ENCODE data around the gene NPAS3. TPM values are rescaled to one million over a fixed set of nuclear protein-coding genes. Genes with fewer than 3 reads are reported as not detected.
A peak's percentile ranks its signal among the peaks of the same experiment; 100 is the strongest.

The NPAS3 gene
- total RNA-seq, 1 experiment from 2014 or later, result 1.9 TPM

DNA sequence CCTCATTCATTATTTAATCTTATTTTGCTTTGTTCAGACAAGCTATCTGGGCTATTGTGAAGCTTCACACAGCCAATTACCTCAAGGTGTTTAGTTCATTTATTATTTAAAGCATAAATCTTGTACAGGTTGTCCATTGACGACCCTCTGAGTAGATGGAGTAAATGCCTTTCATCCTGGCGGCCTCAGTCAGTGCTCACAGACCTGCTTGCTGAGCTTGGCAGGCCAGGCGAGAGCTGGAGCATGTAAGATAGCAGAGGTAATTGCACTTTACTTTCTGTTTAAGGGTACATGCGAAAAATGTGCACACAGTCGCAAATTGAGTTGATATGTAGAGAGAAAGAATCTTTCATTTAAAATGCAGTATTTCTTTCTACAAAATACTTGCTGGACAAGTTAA is 224.4 kb downstream of the NPAS3 start:
- Histone ChIP-seq H3K36me3 (no peaks in the 10 kb centered on the region), H3K9me3 (no peaks in the 10 kb centered on the region), H3K27me3 (no peaks in the 10 kb centered on the region), H3K4me3 (no peak overlapping the region)
- DNase-seq, result no peak

DNA sequence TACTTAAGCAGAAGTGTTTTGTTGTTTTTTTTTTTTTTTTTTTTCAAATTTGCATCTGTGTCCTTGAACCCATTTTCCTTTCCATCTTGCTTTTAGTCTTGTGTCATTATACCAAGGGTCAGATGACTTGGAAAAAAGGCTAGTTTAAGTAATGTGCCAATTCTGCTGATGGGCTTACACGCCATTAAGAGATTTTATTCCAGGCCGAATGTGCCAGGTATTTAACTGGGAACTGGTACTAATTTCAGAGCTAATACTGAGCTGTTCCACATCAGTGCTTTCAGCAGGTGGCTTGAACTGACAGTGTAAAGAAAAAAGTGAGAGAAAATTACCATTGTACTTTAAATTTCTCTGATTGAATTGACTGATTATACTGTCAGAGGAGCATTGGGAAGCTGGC is 224.9 kb downstream of the NPAS3 start:
- H3K36me3 ChIP-seq, result no peaks in the 10 kb centered on the region
- DNase-seq, result no peak
- H3K4me3 ChIP-seq, result no peak overlapping the region
- no peaks in the 10 kb centered on the region for H3K27me3 ChIP-seq
- no peaks in the 10 kb centered on the region for H3K9me3 ChIP-seq

GRCh38 chr14:33165144-33165925 is 226.7 kb downstream of the NPAS3 start:
- DNase-seq, result peak; percentile 32
- Histone ChIP-seq H3K4me3 (no peak overlapping the region), H3K9me3 (no peaks in the 10 kb centered on the region), H3K36me3 (no peaks in the 10 kb centered on the region), H3K27me3 (no peaks in the 10 kb centered on the region)

- Histone ChIP-seq H3K36me3 (no peaks in the 10 kb centered on the region), H3K27me3 (no peaks in the 10 kb centered on the region), H3K4me3 (no peak overlapping the region), H3K9me3 (no peaks in the 10 kb centered on the region)
- no peak for DNase-seq
Measured at GRCh38 chr14:33165926-33166289, 227.2 kb downstream of the NPAS3 start.

DNA sequence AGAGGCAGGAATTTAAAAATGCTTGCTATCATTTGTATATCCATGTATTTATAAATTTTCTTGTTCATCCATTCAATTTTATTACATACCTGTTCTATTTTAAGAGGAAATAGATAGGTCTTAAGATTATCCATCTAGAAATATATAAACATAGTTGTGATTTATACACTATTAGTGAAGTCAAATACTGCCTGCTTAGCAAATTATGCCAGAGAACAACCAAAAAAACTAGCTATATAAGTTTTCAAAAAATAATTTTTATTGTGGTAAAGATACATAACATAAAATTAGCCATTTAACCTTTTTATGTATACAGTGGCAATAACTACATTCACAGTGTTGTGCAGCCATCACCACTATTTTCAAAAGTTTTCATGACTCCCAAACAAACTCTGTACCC is 237.3 kb downstream of the NPAS3 start:
- H3K9me3 ChIP-seq, result no peaks in the 10 kb centered on the region
- DNase-seq, result no peak
- no peak overlapping the region for H3K4me3 ChIP-seq
- no peaks in the 10 kb centered on the region for H3K36me3 ChIP-seq
- no peaks in the 10 kb centered on the region for H3K27me3 ChIP-seq

DNA sequence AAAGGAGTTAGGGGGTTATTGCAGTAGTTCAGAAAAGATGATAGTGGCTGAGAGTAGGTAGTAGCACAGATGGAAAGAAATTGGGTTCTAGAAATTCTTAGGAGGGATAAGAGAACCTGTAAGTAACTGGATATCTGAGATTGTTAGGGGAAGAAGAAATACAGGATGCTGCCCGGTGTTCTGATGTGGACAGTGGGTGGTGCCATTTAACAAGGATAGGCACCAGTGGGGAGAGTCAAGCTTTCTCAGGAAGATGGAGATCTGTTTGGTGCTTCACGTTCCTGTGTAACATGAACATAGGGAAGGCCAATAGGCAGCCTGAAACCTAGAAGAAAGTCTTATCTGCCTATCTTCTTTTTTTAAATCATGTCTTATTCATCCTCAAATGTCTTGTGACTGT is 245.9 kb downstream of the NPAS3 start:
- no peak overlapping the region for H3K4me3 ChIP-seq
- no peaks in the 10 kb centered on the region for H3K9me3 ChIP-seq
- no peaks in the 10 kb centered on the region for H3K36me3 ChIP-seq
- H3K27me3 ChIP-seq, result no peaks in the 10 kb centered on the region
- no peak for DNase-seq

DNA sequence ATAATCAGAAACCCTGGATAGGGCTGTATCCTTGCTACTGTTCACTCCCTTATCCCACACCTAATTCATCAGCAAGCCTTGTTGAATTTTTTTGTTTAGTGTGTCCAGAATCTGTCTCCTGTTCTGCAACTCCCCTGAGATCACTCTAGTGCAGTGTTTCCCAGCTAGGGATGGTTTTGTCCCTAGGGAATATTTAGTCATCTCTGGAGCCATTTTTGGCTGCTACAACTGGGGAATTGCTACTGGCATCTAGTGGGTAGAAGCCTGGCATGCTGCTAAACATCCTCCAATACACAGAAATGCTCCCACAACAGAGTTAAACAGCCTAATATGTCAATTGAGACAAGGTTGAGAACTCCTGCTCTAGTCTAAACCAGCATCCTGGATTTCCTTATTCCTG is 248.0 kb downstream of the NPAS3 start:
- H3K4me3 ChIP-seq, result no peak overlapping the region
- no peaks in the 10 kb centered on the region for H3K36me3 ChIP-seq
- DNase-seq, result no peak
- H3K27me3 ChIP-seq, result no peaks in the 10 kb centered on the region
- H3K9me3 ChIP-seq, result no peaks in the 10 kb centered on the region

GRCh38 chr14:33188880-33189279 is 250.2 kb downstream of the NPAS3 start:
- no peaks in the 10 kb centered on the region for H3K9me3 ChIP-seq
- no peak for DNase-seq
- H3K27me3 ChIP-seq, result no peaks in the 10 kb centered on the region
- H3K4me3 ChIP-seq, result no peak overlapping the region
- no peaks in the 10 kb centered on the region for H3K36me3 ChIP-seq

DNA sequence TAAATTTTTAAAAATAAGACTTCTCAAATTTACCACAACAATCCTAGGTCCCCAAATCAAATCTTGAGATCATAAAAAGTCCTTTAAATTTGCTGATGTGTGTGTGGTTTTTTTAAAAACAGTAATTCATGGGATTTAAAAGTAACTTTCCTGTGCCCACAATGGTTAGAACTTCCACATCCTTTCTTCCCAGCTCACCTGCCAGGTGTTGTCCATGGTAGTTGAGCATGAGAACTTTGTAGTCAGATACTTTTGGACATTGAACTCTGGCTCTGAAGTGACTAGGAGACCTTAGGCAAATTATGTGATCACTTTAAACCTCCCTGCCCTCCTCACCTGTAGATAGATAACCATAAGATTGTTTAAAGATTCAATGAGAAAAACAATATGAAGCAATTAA is 253.2 kb downstream of the NPAS3 start:
- Histone ChIP-seq H3K27me3 (no peaks in the 10 kb centered on the region), H3K4me3 (no peak overlapping the region), H3K9me3 (no peaks in the 10 kb centered on the region), H3K36me3 (no peaks in the 10 kb centered on the region)
- no peak for DNase-seq

- Histone ChIP-seq H3K9me3 (no peaks in the 10 kb centered on the region), H3K36me3 (no peaks in the 10 kb centered on the region), H3K27me3 (no peaks in the 10 kb centered on the region), H3K4me3 (no peak overlapping the region)
- no peak for DNase-seq
Measured at GRCh38 chr14:33194551-33194950, 255.9 kb downstream of the NPAS3 start.

- Histone ChIP-seq H3K9me3 (no peaks in the 10 kb centered on the region), H3K36me3 (no peaks in the 10 kb centered on the region), H3K4me3 (no peak overlapping the region), H3K27me3 (no peaks in the 10 kb centered on the region)
- no peak for DNase-seq
Measured at GRCh38 chr14:33198684-33199083, 260.0 kb downstream of the NPAS3 start.

GRCh38 chr14:33201116-33201515 is 262.4 kb downstream of the NPAS3 start:
- Histone ChIP-seq H3K9me3 (no peaks in the 10 kb centered on the region), H3K4me3 (no peak overlapping the region), H3K27me3 (no peaks in the 10 kb centered on the region), H3K36me3 (no peaks in the 10 kb centered on the region)
- no peak for DNase-seq

DNA sequence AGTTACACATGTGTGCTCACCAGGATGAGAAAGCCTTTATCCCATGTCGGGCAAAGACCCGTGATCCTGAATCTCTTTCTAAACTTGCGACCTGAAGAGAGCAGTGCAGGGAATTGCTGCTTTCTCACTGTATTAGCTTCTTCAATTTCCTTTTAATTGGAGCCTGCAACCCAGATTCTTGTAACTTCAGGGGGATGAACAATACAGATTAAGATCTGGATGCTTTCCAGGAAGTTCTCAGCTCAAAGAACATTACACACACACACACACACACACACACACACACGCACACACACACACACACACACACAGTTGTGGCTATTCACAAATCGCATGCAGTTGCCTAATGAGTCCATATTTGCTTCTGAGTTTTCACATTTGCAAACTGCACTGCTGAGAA is 268.3 kb downstream of the NPAS3 start:
- DNase-seq, result no peak
- Histone ChIP-seq H3K36me3 (no peaks in the 10 kb centered on the region), H3K4me3 (no peak overlapping the region), H3K27me3 (no peaks in the 10 kb centered on the region), H3K9me3 (no peaks in the 10 kb centered on the region)

GRCh38 chr14:33207467-33208017 is 268.9 kb downstream of the NPAS3 start:
- no peak overlapping the region for H3K4me3 ChIP-seq
- no peak for DNase-seq
- no peaks in the 10 kb centered on the region for H3K36me3 ChIP-seq
- no peaks in the 10 kb centered on the region for H3K9me3 ChIP-seq
- H3K27me3 ChIP-seq, result no peaks in the 10 kb centered on the region

DNA sequence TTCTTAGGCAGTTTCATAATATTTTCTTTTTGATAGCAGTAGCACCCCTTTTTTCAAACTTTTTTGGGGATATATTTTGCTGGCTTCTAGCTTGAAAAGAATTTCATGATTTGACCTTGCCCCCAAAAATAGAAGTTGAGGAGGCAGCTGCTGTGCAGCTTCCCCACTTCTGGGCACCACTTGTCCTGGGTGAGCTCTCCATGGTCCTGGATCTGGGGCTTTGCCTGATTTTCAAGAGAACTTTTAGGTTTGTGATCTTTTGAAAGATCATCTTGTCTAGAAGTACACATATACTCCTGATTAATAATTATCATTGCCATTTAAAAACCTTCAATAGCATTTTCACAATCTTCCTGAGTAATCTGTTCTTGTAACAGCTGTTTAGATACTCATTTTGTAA is 271.6 kb downstream of the NPAS3 start:
- Histone ChIP-seq H3K9me3 (no peaks in the 10 kb centered on the region), H3K27me3 (no peaks in the 10 kb centered on the region), H3K4me3 (no peak overlapping the region), H3K36me3 (no peaks in the 10 kb centered on the region)
- peak; percentile 8 for DNase-seq

DNA sequence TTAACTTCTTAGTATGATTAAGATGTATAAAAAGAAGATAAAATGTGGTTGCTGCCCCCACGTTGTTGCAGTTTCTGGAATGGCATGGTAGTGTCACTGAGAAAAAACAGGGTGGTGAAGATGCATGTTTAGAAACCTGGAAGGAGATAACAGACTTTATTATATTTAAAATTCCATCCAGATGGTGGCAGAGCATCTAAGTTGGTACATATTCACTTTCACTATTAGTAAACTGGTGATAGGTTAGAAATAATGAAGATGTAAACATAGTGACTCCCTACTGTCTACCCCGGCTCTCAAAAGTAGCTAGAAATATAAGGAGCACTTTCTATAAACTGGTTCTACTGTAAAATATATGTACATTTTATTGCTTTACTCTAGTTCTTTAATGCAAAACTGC is 279.3 kb downstream of the NPAS3 start:
- no peak for DNase-seq
- H3K36me3 ChIP-seq, result no peaks in the 10 kb centered on the region
- H3K27me3 ChIP-seq, result no peaks in the 10 kb centered on the region
- H3K9me3 ChIP-seq, result no peaks in the 10 kb centered on the region
- H3K4me3 ChIP-seq, result no peak overlapping the region

DNA sequence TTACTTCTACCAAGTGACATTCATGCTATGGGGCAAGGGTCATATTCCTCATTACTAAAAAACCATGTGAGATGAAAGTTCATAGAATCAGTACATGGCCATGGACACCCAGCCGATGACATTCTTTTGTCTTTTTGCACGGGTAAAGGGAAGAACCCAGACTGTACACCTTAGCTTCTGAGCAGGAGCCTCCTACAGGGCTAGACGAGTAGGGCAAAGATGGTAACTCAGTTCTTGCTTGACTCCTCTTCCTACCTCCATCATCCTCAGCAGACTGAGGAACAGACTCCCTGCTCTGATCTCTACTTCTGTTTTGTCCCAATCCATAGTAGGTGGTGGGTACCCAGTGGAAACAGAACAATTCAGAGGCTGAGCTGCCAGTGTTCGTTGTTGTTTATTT is 281.3 kb downstream of the NPAS3 start:
- Histone ChIP-seq H3K27me3 (no peaks in the 10 kb centered on the region), H3K9me3 (no peaks in the 10 kb centered on the region), H3K36me3 (no peaks in the 10 kb centered on the region), H3K4me3 (no peak overlapping the region)
- DNase-seq, result no peak

DNA sequence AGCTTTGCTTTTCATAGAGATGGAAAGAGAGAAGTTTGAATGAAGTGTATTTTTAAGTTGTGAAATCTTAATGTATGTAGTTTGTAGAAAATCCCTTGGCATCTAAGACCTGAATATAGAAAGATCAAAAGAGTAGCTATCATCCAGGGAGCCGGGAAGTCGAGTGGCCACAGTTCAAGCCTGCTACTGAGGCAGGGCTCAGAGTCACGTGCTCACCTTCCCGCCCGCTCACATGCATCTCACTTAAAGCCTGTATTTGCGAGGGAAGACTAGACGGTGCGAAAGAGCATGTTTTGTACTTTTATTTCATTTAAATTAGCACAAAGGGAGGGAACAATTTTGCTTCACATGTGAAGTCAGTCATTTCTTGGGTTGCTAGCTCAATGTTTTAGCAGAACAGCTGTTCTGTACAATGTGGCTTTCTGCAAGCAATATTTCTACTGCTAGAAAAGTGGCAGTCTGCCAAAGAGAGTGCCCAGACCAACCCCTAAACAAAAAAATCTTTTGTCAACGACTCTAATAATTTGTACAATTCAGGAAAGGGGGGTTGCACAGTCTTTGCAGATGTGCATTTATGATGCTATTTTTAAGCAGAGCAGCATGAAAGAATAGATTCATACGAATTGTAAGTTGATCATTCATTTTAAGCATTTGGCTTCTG is 290.7 kb downstream of the NPAS3 start:
- Histone ChIP-seq H3K9me3 (no peaks in the 10 kb centered on the region), H3K4me3 (no peak overlapping the region), H3K36me3 (no peaks in the 10 kb centered on the region), H3K27me3 (no peaks in the 10 kb centered on the region)
- DNase-seq, result no peak

Data from MG63 (cell line).